Colonic mucosa (tissue), 4 donors: ENCODE results near the gene SEMA3B. TPM values are rescaled to one million over a fixed set of nuclear protein-coding genes. Genes with fewer than 3 reads are reported as not detected.
"Not testable (repeated sequence)": the region's sequence is repeated elsewhere in the genome, so short reads cannot be mapped to it uniquely, and the experiment has no call there.

Source experiments
- DNase-seq: peaks from one replicate; pipeline ENCODE4 v3.0.0-alpha.2; 2020
- H3K27ac ChIP-seq: fragments of 200-600 bp; one replicate; pipeline ENCODE4 v1.8.0; 2021
- H3K27me3 ChIP-seq: fragments of 200-600 bp; one replicate; pipeline ENCODE4 v1.8.0; 2021
- H3K36me3 ChIP-seq: fragments of 200-600 bp; one replicate; pipeline ENCODE4 v1.8.0; 2021
- H3K4me1 ChIP-seq: fragments of 200-600 bp; one replicate; pipeline ENCODE4 v1.8.0; 2021; ENCODE audit warnings: mild to moderate bottlenecking
- H3K4me3 ChIP-seq: fragments of 200-600 bp; one replicate; pipeline ENCODE4 v1.8.0; 2021
- H3K9ac ChIP-seq, 2 donors: one replicate each; pipeline ENCODE4 v1.7.0; 2013; ENCODE audit warnings: control low read depth in 2 of 2, low read depth in 2 of 2, low read length in 2 of 2
- H3K9me3 ChIP-seq: fragments of 200-600 bp; one replicate; pipeline ENCODE4 v1.8.0; 2021
- CTCF ChIP-seq: fragments of 200-600 bp; IDR thresholded peaks from one replicate; pipeline ENCODE4 v1.8.0; 2022; ENCODE audit warnings: antibody characterized with exemption, mild to moderate bottlenecking
- intact Hi-C: fragments of 100-400 bp; cut with DNase I; formaldehyde crosslinking; loops from one replicate; pipeline ENCODE4 v1.14.1; 2022
- total RNA-seq, 2 donors: library from RNA; stranded (reverse); fragmentation: NEBNext Ultra II Directional in 1 of 2; extraction: Animal tissue kit (Norgen Biotek cat#: 25700) in 1 of 2; gene quantifications; one replicate each; pipeline ENCODE4 v1.2.1, GENCODE V29; 2021
- donor health status: healthy.
- donor health status: DM: no; HTN: no; CAD: no.
- donor health status: DM: no; HTN: no; CAD: no.

The SEMA3B gene
- total RNA-seq, 2 donors from 2014 or later = 51.6 to 57.0 TPM

GRCh38 chr3:50259432-50260026 lies 9.4 kb upstream of the SEMA3B start:
- Histone ChIP-seq H3K27me3 (no peaks in the 10 kb centered on the region), H3K9ac (peak overlapping the region; percentile 55 to 86), H3K4me1 (peaks cover 4% of the 10 kb centered on the region), H3K36me3 (peaks cover 8% of the 10 kb centered on the region), H3K27ac (peak overlapping the region; percentile 90), H3K9me3 (no peaks in the 10 kb centered on the region), H3K4me3 (no peak overlapping the region)
- no peak for TF ChIP-seq CTCF
- DNase-seq = no peak
- intact Hi-C loops = no loop called here

- peaks cover 8% of the 10 kb centered on the region for H3K36me3 ChIP-seq
- H3K27ac ChIP-seq = peak overlapping the region; percentile 90
- H3K9ac ChIP-seq = peak overlapping the region; percentile 81 to 86
- DNase-seq = peak; percentile 92
- peak; percentile 96 for TF ChIP-seq CTCF
- intact Hi-C loops = no loop called here
- H3K4me3 ChIP-seq = peak overlapping the region; percentile 64
- H3K27me3 ChIP-seq = no peaks in the 10 kb centered on the region
- H3K9me3 ChIP-seq = no peaks in the 10 kb centered on the region
- peaks cover 4% of the 10 kb centered on the region for H3K4me1 ChIP-seq
These were observed 8.7 kb upstream of the SEMA3B start for GRCh38 chr3:50260027-50260941.

- Histone ChIP-seq H3K36me3 (peaks cover 8% of the 10 kb centered on the region), H3K4me1 (peaks cover 4% of the 10 kb centered on the region), H3K4me3 (peak overlapping the region; percentile 64), H3K27me3 (no peaks in the 10 kb centered on the region), H3K27ac (peak overlapping the region; percentile 90), H3K9me3 (no peaks in the 10 kb centered on the region), H3K9ac (peak overlapping the region; percentile 81 to 86)
- intact Hi-C loops = no loop called here
- TF ChIP-seq CTCF = no peak
- no peak for DNase-seq
These were observed 8.0 kb upstream of the SEMA3B start for GRCh38 chr3:50260942-50261441.

GRCh38 chr3:50261505-50261904 lies 7.4 kb upstream of the SEMA3B start:
- Histone ChIP-seq H3K27me3 (no peaks in the 10 kb centered on the region), H3K9ac (peak overlapping the region; percentile 27 to 81), H3K36me3 (peaks cover 3% of the 10 kb centered on the region), H3K9me3 (no peaks in the 10 kb centered on the region), H3K27ac (peak overlapping the region; percentile 90), H3K4me3 (no peak overlapping the region), H3K4me1 (peaks cover 4% of the 10 kb centered on the region)
- intact Hi-C loops = no loop called here
- no peak for DNase-seq
- no peak for TF ChIP-seq CTCF

- intact Hi-C loops, H3K36me3 ChIP-seq, H3K4me1 ChIP-seq, H3K4me3 ChIP-seq, H3K27ac ChIP-seq, DNase-seq, H3K9me3 ChIP-seq, H3K9ac ChIP-seq, H3K27me3 ChIP-seq: not testable (repeated sequence)
These were observed 6.7 kb upstream of the SEMA3B start for GRCh38 chr3:50262200-50262599.

GRCh38 chr3:50262778-50263177 lies 6.2 kb upstream of the SEMA3B start:
- Histone ChIP-seq H3K4me3 (no peak overlapping the region), H3K9me3 (no peaks in the 10 kb centered on the region), H3K27ac (no peak overlapping the region), H3K4me1 (peaks cover 7% of the 10 kb centered on the region), H3K36me3 (no peaks in the 10 kb centered on the region), H3K27me3 (no peaks in the 10 kb centered on the region), H3K9ac (no peak overlapping the region)
- intact Hi-C loops = no loop called here
- no peak for TF ChIP-seq CTCF
- DNase-seq = no peak
